ENCODE data around the gene ACP7.

Gene ACP7

GRCh38 chr19:39054091-39054470, 30.1 kb upstream of the ACP7 start (continued):
- TF ChIP-seq CREB5 (CRISPR knock-in tag; IDR thresholded peaks at IDR 0.05; ENCODE audit: low read depth): no peak
- TF ChIP-seq ARNTL (CRISPR knock-in tag; IDR thresholded peaks at IDR 0.05; ENCODE audit: borderline replicate concordance, low read depth): no peak
- no peak for TF ChIP-seq BACH2 (CRISPR knock-in tag; IDR thresholded peaks at IDR 0.05; ENCODE audit: borderline replicate concordance)

DNA sequence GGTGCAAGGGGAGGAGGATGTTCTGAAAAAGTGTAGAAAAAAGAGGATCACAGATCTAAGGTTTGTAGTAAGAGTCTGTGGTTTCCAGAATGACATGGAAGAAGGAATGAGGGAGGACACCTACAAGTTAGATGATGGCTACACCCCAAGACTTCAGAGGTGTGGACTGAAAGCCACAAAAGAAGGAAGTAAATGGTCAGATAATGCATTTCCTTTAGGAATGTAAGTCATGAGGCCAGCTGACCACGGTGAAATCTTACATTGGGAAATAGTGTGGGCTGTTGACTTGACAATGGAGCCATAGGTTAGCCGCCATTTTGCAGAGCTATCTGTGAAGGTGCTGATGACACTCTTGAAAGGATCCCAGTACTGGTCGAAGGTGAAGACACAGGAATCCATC, 26.6 kb upstream of the ACP7 start:
- TF ChIP-seq SNAI2 (CRISPR knock-in tag; IDR thresholded peaks at IDR 0.05): no peak
- no peak for TF ChIP-seq ISL1 (CRISPR knock-in tag; IDR thresholded peaks at IDR 0.05)
- no peak for TF ChIP-seq PPARA (CRISPR knock-in tag; IDR thresholded peaks at IDR 0.05; ENCODE audit: borderline replicate concordance)
- no peak for TF ChIP-seq GLIS3 (CRISPR knock-in tag; IDR thresholded peaks at IDR 0.05)
- TF ChIP-seq ZNF70 (CRISPR knock-in tag; IDR thresholded peaks at IDR 0.05): no peak
- TF ChIP-seq ZFP3 (CRISPR knock-in tag; IDR thresholded peaks at IDR 0.05): no peak
- no peak for TF ChIP-seq RARB (CRISPR knock-in tag; IDR thresholded peaks at IDR 0.05)
- TF ChIP-seq, protein P1, sequence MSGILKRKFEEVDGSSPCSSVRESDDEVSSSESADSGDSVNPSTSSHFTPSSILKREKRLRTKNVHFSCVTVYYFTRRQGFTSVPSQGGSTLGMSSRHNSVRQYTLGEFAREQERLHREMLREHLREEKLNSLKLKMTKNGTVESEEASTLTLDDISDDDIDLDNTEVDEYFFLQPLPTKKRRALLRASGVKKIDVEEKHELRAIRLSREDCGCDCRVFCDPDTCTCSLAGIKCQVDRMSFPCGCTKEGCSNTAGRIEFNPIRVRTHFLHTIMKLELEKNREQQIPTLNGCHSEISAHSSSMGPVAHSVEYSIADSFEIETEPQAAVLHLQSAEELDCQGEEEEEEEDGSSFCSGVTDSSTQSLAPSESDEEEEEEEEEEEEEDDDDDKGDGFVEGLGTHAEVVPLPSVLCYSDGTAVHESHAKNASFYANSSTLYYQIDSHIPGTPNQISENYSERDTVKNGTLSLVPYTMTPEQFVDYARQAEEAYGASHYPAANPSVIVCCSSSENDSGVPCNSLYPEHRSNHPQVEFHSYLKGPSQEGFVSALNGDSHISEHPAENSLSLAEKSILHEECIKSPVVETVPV (CRISPR knock-in tag; IDR thresholded peaks at IDR 0.05): no peak
- TF ChIP-seq CSDC2 (CRISPR knock-in tag; IDR thresholded peaks at IDR 0.05): no peak
- TF ChIP-seq ZC3H10 (CRISPR knock-in tag; IDR thresholded peaks at IDR 0.05): no peak
- TF ChIP-seq ESRRG (CRISPR knock-in tag; IDR thresholded peaks at IDR 0.05): no peak
- TF ChIP-seq TOX (CRISPR knock-in tag; IDR thresholded peaks at IDR 0.05; ENCODE audit: borderline replicate concordance): no peak
- no peak for ATAC-seq

DNA sequence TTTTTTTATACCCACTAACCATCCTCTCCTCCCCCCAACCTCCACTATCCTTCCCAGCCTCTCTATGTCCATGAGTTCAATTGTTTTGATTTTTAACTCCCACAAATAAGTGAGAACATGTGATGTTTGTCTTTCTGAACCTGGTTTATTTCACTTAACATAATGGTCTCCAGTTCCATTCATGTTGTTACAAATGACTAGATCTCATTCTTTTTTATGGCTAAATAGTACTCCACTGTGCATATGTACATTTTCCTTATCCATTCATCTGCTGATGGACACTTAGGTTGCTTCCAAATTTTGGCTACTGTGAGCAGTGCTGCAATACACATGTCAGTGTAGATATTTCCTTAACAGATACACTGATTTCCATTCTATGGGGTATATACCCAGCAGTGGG, 24.9 kb upstream of the ACP7 start:
- TF ChIP-seq PATZ1 (CRISPR knock-in tag; IDR thresholded peaks at IDR 0.05; ENCODE audit: borderline replicate concordance) (no peak), ZC3H10 (CRISPR knock-in tag; IDR thresholded peaks at IDR 0.05) (no peak), ARNTL (CRISPR knock-in tag; IDR thresholded peaks at IDR 0.05; ENCODE audit: borderline replicate concordance, low read depth) (no peak), GLIS3 (CRISPR knock-in tag; IDR thresholded peaks at IDR 0.05) (no peak), ZNF70 (CRISPR knock-in tag; IDR thresholded peaks at IDR 0.05) (no peak), RARB (CRISPR knock-in tag; IDR thresholded peaks at IDR 0.05) (no peak)
- ATAC-seq: no peak

DNA sequence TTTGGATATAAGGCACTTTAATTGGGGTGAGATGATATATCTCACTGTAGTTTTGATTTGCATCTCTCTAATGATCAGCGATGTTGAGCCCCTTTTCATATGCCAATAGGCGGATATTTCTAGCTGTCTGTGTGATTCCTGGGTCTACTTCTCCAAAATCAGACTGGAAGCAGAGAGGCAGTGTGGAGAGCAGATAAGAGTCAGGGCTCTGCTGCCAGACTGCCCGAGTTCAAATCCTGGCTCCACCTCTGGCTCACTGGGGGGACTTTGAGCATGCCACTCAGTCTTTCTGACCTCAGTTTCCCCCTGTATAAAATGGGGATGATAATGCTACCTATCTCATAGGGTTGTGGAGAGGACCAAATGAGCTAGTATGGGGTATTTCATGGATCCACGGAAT, 24.0 kb upstream of the ACP7 start:
- TF ChIP-seq, protein P2, sequence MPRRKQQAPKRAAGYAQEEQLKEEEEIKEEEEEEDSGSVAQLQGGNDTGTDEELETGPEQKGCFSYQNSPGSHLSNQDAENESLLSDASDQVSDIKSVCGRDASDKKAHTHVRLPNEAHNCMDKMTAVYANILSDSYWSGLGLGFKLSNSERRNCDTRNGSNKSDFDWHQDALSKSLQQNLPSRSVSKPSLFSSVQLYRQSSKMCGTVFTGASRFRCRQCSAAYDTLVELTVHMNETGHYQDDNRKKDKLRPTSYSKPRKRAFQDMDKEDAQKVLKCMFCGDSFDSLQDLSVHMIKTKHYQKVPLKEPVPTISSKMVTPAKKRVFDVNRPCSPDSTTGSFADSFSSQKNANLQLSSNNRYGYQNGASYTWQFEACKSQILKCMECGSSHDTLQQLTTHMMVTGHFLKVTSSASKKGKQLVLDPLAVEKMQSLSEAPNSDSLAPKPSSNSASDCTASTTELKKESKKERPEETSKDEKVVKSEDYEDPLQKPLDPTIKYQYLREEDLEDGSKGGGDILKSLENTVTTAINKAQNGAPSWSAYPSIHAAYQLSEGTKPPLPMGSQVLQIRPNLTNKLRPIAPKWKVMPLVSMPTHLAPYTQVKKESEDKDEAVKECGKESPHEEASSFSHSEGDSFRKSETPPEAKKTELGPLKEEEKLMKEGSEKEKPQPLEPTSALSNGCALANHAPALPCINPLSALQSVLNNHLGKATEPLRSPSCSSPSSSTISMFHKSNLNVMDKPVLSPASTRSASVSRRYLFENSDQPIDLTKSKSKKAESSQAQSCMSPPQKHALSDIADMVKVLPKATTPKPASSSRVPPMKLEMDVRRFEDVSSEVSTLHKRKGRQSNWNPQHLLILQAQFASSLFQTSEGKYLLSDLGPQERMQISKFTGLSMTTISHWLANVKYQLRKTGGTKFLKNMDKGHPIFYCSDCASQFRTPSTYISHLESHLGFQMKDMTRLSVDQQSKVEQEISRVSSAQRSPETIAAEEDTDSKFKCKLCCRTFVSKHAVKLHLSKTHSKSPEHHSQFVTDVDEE (CRISPR knock-in tag; IDR thresholded peaks at IDR 0.05): no peak
- TF ChIP-seq ESRRG (CRISPR knock-in tag; IDR thresholded peaks at IDR 0.05) (no peak), ZFP30 (CRISPR knock-in tag; IDR thresholded peaks at IDR 0.05) (no peak), POU6F1 (CRISPR knock-in tag; IDR thresholded peaks at IDR 0.05; ENCODE audit: borderline replicate concordance, low read depth) (no peak), PPARA (CRISPR knock-in tag; IDR thresholded peaks at IDR 0.05; ENCODE audit: borderline replicate concordance) (no peak), CREB5 (CRISPR knock-in tag; IDR thresholded peaks at IDR 0.05; ENCODE audit: low read depth) (no peak), ZNF565 (CRISPR knock-in tag; conservative IDR thresholded peaks at IDR 0.05; ENCODE audit: low read depth) (no peak)
- ATAC-seq: no peak
